ENCODE measurements around the gene YIF1A.

YIF1A gene

DNA sequence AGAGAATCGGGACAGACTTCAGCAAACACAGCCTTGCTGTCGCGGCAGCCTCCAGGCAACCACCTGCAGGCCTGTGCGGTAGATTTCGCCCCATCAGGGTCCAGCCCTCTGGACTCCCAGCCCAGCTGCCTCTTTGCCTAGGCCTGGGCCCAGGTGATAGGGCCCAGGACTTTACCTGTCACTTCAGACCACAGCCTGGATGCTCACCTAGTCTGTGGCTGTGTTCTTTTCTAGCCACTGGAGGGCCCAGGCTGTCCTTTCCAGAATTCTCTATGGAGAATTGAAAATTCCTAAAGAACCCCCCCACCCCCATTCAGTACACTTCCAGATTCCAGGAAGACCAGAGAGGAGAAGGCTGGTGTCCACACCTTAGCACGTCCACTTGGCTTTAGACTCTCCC is 51.1 kb downstream of the YIF1A start:
- DNase-seq (ENCODE audit: low read depth), result no peak
- H3K4me3 ChIP-seq (ENCODE audit: low read depth, low read length), result no peak overlapping the region
- TF ChIP-seq CTCF (IDR thresholded peaks at IDR 0.05; ENCODE audit: insufficient read depth, low read depth, low read length, missing control alignments), result no peak

GRCh38 chr11:66235141-66235540 is 53.8 kb downstream of the YIF1A start:
- TF ChIP-seq CTCF (IDR thresholded peaks at IDR 0.05; ENCODE audit: insufficient read depth, low read depth, low read length, missing control alignments), result no peak
- H3K4me3 ChIP-seq (ENCODE audit: low read depth, low read length), result no peak overlapping the region
- DNase-seq (ENCODE audit: low read depth), result no peak
